HCT116 (cell line): ENCODE results near the gene SEPHS1.

Experiments used
- TF ChIP-seq, protein P1 (sequence below): IDR thresholded peaks from 2 replicates; pipeline ENCODE4 v1.6.1; 2012
- TF ChIP-seq, protein P2 (sequence below): IDR thresholded peaks from 2 replicates; pipeline ENCODE4 v1.6.1; 2012; ENCODE audit warnings: low read depth
- TF ChIP-seq, protein P3 (sequence below), 3 experiments: fragments of 200-600 bp in 1 of 3; sonication (generic) in 1 of 3; IDR thresholded peaks in 2 of 3; conservative IDR thresholded peaks in 1 of 3; 2 replicates each; pipeline ENCODE4 v1.5.1; 2012 to 2017; ENCODE audit warnings: low read depth in 2 of 3, low read length in 2 of 3, antibody characterized with exemption in 1 of 3, borderline replicate concordance in 1 of 3, control low read depth in 1 of 3, mild to moderate bottlenecking in 1 of 3, mixed read lengths in 1 of 3, mixed run types in 1 of 3, moderate library complexity in 1 of 3; ENCODE audit not compliant: insufficient read depth in 1 of 3

DNA sequence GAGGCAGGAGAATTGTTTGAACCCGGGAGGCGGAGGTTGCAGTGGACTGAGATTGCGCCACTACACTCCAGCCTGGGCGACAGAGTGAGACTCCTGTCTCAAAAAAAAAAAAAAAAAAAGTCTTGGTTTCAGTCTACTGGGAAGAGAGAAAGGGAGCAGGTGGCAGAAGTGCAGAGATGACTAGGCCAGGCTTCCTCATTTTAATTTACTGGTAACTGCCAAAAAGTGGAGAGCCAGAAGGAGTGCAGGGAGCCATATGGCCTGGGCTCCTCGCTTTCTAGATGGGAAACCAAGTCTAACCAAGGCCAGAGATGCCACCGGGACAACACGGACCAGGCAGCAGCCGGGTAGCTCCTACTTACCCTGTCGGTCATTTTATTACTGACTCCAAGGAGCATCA lies 12.2 kb downstream of the SEPHS1 start:
- TF ChIP-seq, protein P1, sequence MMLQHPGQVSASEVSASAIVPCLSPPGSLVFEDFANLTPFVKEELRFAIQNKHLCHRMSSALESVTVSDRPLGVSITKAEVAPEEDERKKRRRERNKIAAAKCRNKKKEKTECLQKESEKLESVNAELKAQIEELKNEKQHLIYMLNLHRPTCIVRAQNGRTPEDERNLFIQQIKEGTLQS: no peak
- TF ChIP-seq, protein P2, sequence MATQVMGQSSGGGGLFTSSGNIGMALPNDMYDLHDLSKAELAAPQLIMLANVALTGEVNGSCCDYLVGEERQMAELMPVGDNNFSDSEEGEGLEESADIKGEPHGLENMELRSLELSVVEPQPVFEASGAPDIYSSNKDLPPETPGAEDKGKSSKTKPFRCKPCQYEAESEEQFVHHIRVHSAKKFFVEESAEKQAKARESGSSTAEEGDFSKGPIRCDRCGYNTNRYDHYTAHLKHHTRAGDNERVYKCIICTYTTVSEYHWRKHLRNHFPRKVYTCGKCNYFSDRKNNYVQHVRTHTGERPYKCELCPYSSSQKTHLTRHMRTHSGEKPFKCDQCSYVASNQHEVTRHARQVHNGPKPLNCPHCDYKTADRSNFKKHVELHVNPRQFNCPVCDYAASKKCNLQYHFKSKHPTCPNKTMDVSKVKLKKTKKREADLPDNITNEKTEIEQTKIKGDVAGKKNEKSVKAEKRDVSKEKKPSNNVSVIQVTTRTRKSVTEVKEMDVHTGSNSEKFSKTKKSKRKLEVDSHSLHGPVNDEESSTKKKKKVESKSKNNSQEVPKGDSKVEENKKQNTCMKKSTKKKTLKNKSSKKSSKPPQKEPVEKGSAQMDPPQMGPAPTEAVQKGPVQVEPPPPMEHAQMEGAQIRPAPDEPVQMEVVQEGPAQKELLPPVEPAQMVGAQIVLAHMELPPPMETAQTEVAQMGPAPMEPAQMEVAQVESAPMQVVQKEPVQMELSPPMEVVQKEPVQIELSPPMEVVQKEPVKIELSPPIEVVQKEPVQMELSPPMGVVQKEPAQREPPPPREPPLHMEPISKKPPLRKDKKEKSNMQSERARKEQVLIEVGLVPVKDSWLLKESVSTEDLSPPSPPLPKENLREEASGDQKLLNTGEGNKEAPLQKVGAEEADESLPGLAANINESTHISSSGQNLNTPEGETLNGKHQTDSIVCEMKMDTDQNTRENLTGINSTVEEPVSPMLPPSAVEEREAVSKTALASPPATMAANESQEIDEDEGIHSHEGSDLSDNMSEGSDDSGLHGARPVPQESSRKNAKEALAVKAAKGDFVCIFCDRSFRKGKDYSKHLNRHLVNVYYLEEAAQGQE: no peak
- TF ChIP-seq, protein P3, sequence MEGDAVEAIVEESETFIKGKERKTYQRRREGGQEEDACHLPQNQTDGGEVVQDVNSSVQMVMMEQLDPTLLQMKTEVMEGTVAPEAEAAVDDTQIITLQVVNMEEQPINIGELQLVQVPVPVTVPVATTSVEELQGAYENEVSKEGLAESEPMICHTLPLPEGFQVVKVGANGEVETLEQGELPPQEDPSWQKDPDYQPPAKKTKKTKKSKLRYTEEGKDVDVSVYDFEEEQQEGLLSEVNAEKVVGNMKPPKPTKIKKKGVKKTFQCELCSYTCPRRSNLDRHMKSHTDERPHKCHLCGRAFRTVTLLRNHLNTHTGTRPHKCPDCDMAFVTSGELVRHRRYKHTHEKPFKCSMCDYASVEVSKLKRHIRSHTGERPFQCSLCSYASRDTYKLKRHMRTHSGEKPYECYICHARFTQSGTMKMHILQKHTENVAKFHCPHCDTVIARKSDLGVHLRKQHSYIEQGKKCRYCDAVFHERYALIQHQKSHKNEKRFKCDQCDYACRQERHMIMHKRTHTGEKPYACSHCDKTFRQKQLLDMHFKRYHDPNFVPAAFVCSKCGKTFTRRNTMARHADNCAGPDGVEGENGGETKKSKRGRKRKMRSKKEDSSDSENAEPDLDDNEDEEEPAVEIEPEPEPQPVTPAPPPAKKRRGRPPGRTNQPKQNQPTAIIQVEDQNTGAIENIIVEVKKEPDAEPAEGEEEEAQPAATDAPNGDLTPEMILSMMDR (IDR thresholded peaks at IDR 0.05 in 2 of 3, conservative IDR thresholded peaks at IDR 0.05 in 1 of 3; ENCODE audit: borderline replicate concordance in 1 of 3, insufficient read depth in 1 of 3, low read depth in 2 of 3, low read length in 2 of 3): no peak
